ENCODE data around the gene WFDC2. TPM values are rescaled to one million over a fixed set of nuclear protein-coding genes. Genes with fewer than 3 reads are reported as not detected.
"Not testable (repeated sequence)": the region's sequence is repeated elsewhere in the genome, so short reads cannot be mapped to it uniquely, and the experiment has no call there.

The WFDC2 gene
- total RNA-seq, 2 donors from 2014 or later: 3.5 TPM; not detected in 1

- no peak for ATAC-seq (replicated peaks)
- no peaks in the 10 kb centered on the region for H3K4me1 Mint-ChIP-seq
- no peak overlapping the region for H3K27ac Mint-ChIP-seq
- no peaks in the 10 kb centered on the region for H3K36me3 Mint-ChIP-seq (ENCODE audit: low read depth)
- no peak overlapping the region for H3K4me3 Mint-ChIP-seq
- no peaks in the 10 kb centered on the region for H3K9me3 Mint-ChIP-seq
- H3K27me3 Mint-ChIP-seq: peaks cover 31% of the 10 kb centered on the region
Measured at GRCh38 chr20:45465491-45466266, 3.9 kb upstream of the WFDC2 start.

GRCh38 chr20:45467172-45467571, 2.4 kb upstream of the WFDC2 start:
- Mint-ChIP-seq H3K4me1 (no peaks in the 10 kb centered on the region), H3K36me3 (ENCODE audit: low read depth) (no peaks in the 10 kb centered on the region), H3K4me3 (no peak overlapping the region), H3K27ac (no peak overlapping the region), H3K9me3 (no peaks in the 10 kb centered on the region), H3K27me3 (peaks cover 36% of the 10 kb centered on the region)
- ATAC-seq (replicated peaks): no peak

- Mint-ChIP-seq H3K4me1 (no peaks in the 10 kb centered on the region), H3K27ac (no peak overlapping the region), H3K9me3 (no peaks in the 10 kb centered on the region), H3K27me3 (peaks cover 36% of the 10 kb centered on the region), H3K4me3 (no peak overlapping the region), H3K36me3 (ENCODE audit: low read depth) (no peaks in the 10 kb centered on the region)
- ATAC-seq (replicated peaks): no peak
Measured at GRCh38 chr20:45467861-45468260, 1.7 kb upstream of the WFDC2 start.

GRCh38 chr20:45470262-45470931, 844 bp downstream of the WFDC2 start:
- Mint-ChIP-seq H3K27me3 (peaks cover 49% of the 10 kb centered on the region), H3K4me1 (no peaks in the 10 kb centered on the region), H3K36me3 (ENCODE audit: low read depth) (no peaks in the 10 kb centered on the region), H3K4me3 (peak overlapping the region; percentile 60), H3K27ac (no peak overlapping the region), H3K9me3 (no peaks in the 10 kb centered on the region)
- peak; percentile 83 for ATAC-seq (replicated peaks)

- ATAC-seq (replicated peaks): peak; percentile 30
- H3K27ac Mint-ChIP-seq: no peak overlapping the region
Measured at GRCh38 chr20:45470937-45471336, 1.4 kb downstream of the WFDC2 start.

GRCh38 chr20:45472286-45472685, 2.7 kb downstream of the WFDC2 start:
- H3K27me3 Mint-ChIP-seq: peaks cover 37% of the 10 kb centered on the region
- not testable (repeated sequence) for H3K4me3 Mint-ChIP-seq; H3K27ac Mint-ChIP-seq; H3K9me3 Mint-ChIP-seq; H3K36me3 Mint-ChIP-seq (ENCODE audit: low read depth); H3K4me1 Mint-ChIP-seq; ATAC-seq (replicated peaks)

More at GRCh38 chr20:45470937-45471336, 1.4 kb downstream of the WFDC2 start:
- H3K4me3 Mint-ChIP-seq: peak overlapping the region; percentile 60
- no peaks in the 10 kb centered on the region for H3K36me3 Mint-ChIP-seq (ENCODE audit: low read depth)
- no peaks in the 10 kb centered on the region for H3K9me3 Mint-ChIP-seq
- H3K4me1 Mint-ChIP-seq: no peaks in the 10 kb centered on the region
- H3K27me3 Mint-ChIP-seq: peaks cover 45% of the 10 kb centered on the region

- H3K4me1 Mint-ChIP-seq; H3K4me3 Mint-ChIP-seq; H3K9me3 Mint-ChIP-seq; H3K36me3 Mint-ChIP-seq (ENCODE audit: low read depth); ATAC-seq (replicated peaks); H3K27ac Mint-ChIP-seq: not testable (repeated sequence)
- H3K27me3 Mint-ChIP-seq: peaks cover 38% of the 10 kb centered on the region
Measured at GRCh38 chr20:45477530-45478148, 8.1 kb downstream of the WFDC2 start.

GRCh38 chr20:45479822-45480221, 10.3 kb downstream of the WFDC2 start:
- ATAC-seq (replicated peaks): no peak
- Mint-ChIP-seq H3K27ac (no peak overlapping the region), H3K4me3 (no peak overlapping the region), H3K27me3 (peaks cover 34% of the 10 kb centered on the region), H3K9me3 (no peaks in the 10 kb centered on the region), H3K36me3 (ENCODE audit: low read depth) (no peaks in the 10 kb centered on the region), H3K4me1 (no peaks in the 10 kb centered on the region)

GRCh38 chr20:45484676-45485075, 15.1 kb downstream of the WFDC2 start:
- Mint-ChIP-seq H3K9me3 (no peaks in the 10 kb centered on the region), H3K27me3 (peaks cover 34% of the 10 kb centered on the region), H3K27ac (no peak overlapping the region), H3K36me3 (ENCODE audit: low read depth) (no peaks in the 10 kb centered on the region), H3K4me1 (no peaks in the 10 kb centered on the region), H3K4me3 (no peak overlapping the region)
- no peak for ATAC-seq (replicated peaks)

- no peak for ATAC-seq (replicated peaks)
- Mint-ChIP-seq H3K4me3 (no peak overlapping the region), H3K9me3 (no peaks in the 10 kb centered on the region), H3K27ac (no peak overlapping the region), H3K36me3 (ENCODE audit: low read depth) (no peaks in the 10 kb centered on the region), H3K4me1 (no peaks in the 10 kb centered on the region), H3K27me3 (peaks cover 33% of the 10 kb centered on the region)
Measured at GRCh38 chr20:45485388-45485787, 15.8 kb downstream of the WFDC2 start.

GRCh38 chr20:45487231-45487635, 17.7 kb downstream of the WFDC2 start:
- Mint-ChIP-seq H3K4me1 (no peaks in the 10 kb centered on the region), H3K4me3 (no peak overlapping the region), H3K9me3 (no peaks in the 10 kb centered on the region), H3K27ac (no peak overlapping the region), H3K36me3 (ENCODE audit: low read depth) (no peaks in the 10 kb centered on the region), H3K27me3 (peaks cover 37% of the 10 kb centered on the region)
- no peak for ATAC-seq (replicated peaks)

- Mint-ChIP-seq H3K27ac (no peak overlapping the region), H3K4me1 (no peaks in the 10 kb centered on the region), H3K4me3 (no peak overlapping the region), H3K27me3 (peaks cover 36% of the 10 kb centered on the region), H3K9me3 (no peaks in the 10 kb centered on the region), H3K36me3 (ENCODE audit: low read depth) (no peaks in the 10 kb centered on the region)
- ATAC-seq (replicated peaks): no peak
Measured at GRCh38 chr20:45489083-45489531, 19.6 kb downstream of the WFDC2 start.

- no peaks in the 10 kb centered on the region for H3K9me3 Mint-ChIP-seq
- ATAC-seq (replicated peaks): no peak
- no peak overlapping the region for H3K27ac Mint-ChIP-seq
- no peak overlapping the region for H3K4me3 Mint-ChIP-seq
- H3K36me3 Mint-ChIP-seq (ENCODE audit: low read depth): no peaks in the 10 kb centered on the region
- H3K27me3 Mint-ChIP-seq: peaks cover 32% of the 10 kb centered on the region
- no peaks in the 10 kb centered on the region for H3K4me1 Mint-ChIP-seq
Measured at GRCh38 chr20:45495501-45495941, 26.0 kb downstream of the WFDC2 start.

GRCh38 chr20:45496166-45496565, 26.6 kb downstream of the WFDC2 start:
- no peak overlapping the region for H3K4me3 Mint-ChIP-seq

More at GRCh38 chr20:45496166-45496565, 26.6 kb downstream of the WFDC2 start:
- Mint-ChIP-seq H3K9me3 (no peaks in the 10 kb centered on the region), H3K27me3 (peaks cover 31% of the 10 kb centered on the region), H3K27ac (no peak overlapping the region), H3K4me1 (no peaks in the 10 kb centered on the region), H3K36me3 (ENCODE audit: low read depth) (no peaks in the 10 kb centered on the region)
- ATAC-seq (replicated peaks): no peak
